HPDE6-E6E7 (cell line): ENCODE measurements around the gene IGIP.

ENCODE experiments used
- DNase-seq: peaks from one replicate; pipeline ENCODE4 v3.0.0; 2011; ENCODE audit warnings: missing footprints; ENCODE audit errors: extremely low spot score

The IGIP gene

GRCh38 chr5:140125637-140126036, at the start of gene IGIP:
Gene IGIP (plus strand): TSS chr5:140125937. CDS start chr5:140128477, 2,540 bp downstream.
- DNase-seq, result no peak

GRCh38 chr5:140076142-140076541, 49.6 kb upstream of the IGIP start:
- no peak for DNase-seq

GRCh38 chr5:140076788-140077187, 48.9 kb upstream of the IGIP start:
- no peak for DNase-seq

- no peak for DNase-seq
Measured at GRCh38 chr5:140083120-140083519, 42.6 kb upstream of the IGIP start.

- DNase-seq, result no peak
Measured at GRCh38 chr5:140083650-140084049, 42.1 kb upstream of the IGIP start.

GRCh38 chr5:140084541-140084940, 41.2 kb upstream of the IGIP start:
- DNase-seq, result no peak

GRCh38 chr5:140090251-140090650, 35.5 kb upstream of the IGIP start:
- no peak for DNase-seq

GRCh38 chr5:140093179-140093578, 32.6 kb upstream of the IGIP start:
- DNase-seq, result no peak

GRCh38 chr5:140093866-140094265, 31.9 kb upstream of the IGIP start:
- DNase-seq, result no peak

- no peak for DNase-seq
Measured at GRCh38 chr5:140094889-140095288, 30.8 kb upstream of the IGIP start.

GRCh38 chr5:140101179-140101578, 24.6 kb upstream of the IGIP start:
- no peak for DNase-seq

- no peak for DNase-seq
Measured at GRCh38 chr5:140103154-140103553, 22.6 kb upstream of the IGIP start.

- DNase-seq, result no peak
Measured at GRCh38 chr5:140104100-140104499, 21.6 kb upstream of the IGIP start.

GRCh38 chr5:140106101-140106500, 19.6 kb upstream of the IGIP start:
- peak; percentile 22 for DNase-seq

GRCh38 chr5:140106805-140107311, 18.9 kb upstream of the IGIP start:
- no peak for DNase-seq

- peak; percentile 87 for DNase-seq
Measured at GRCh38 chr5:140107312-140108092, 18.2 kb upstream of the IGIP start.

- peak; percentile 13 for DNase-seq
Measured at GRCh38 chr5:140108093-140109017, 17.4 kb upstream of the IGIP start.

GRCh38 chr5:140109018-140109758, 16.5 kb upstream of the IGIP start:
- DNase-seq, result no peak

GRCh38 chr5:140109759-140110645, 15.7 kb upstream of the IGIP start:
- no peak for DNase-seq

GRCh38 chr5:140110646-140110957, 15.1 kb upstream of the IGIP start:
- DNase-seq, result no peak
